Hepatocyte (in vitro differentiated cells): ENCODE results near the gene GASK1A. TPM values are rescaled to one million over a fixed set of nuclear protein-coding genes. Genes with fewer than 3 reads are reported as not detected.
A peak's percentile ranks its signal among the peaks of the same experiment; 100 is the strongest.

Source experiments
- DNase-seq: peaks from one replicate; pipeline ENCODE4 v3.0.0-alpha.2; 2016; ENCODE audit warnings: low spot score
- H2AFZ ChIP-seq: fragments of 200-600 bp; sonication (generic); 2 replicates; pipeline ENCODE4 v1.6.0; 2016; ENCODE audit warnings: antibody characterized with exemption, mild to moderate bottlenecking
- H3K27ac ChIP-seq: fragments of 200-600 bp; sonication (generic); 2 replicates; pipeline ENCODE4 v1.5.1; 2016; ENCODE audit warnings: mild to moderate bottlenecking
- H3K27me3 ChIP-seq: fragments of 200-600 bp; sonication (generic); 2 replicates; pipeline ENCODE4 v1.6.1; 2016
- H3K36me3 ChIP-seq: fragments of 200-600 bp; sonication (generic); replicated peaks from 2 replicates; pipeline ENCODE4 v1.5.1; 2016; ENCODE audit warnings: low read depth; ENCODE audit not compliant: insufficient read depth
- H3K4me1 ChIP-seq: fragments of 200-600 bp; sonication (generic); 2 replicates; pipeline ENCODE4 v1.5.1; 2016; ENCODE audit warnings: mild to moderate bottlenecking, moderate library complexity; ENCODE audit not compliant: insufficient read depth
- H3K4me2 ChIP-seq: fragments of 200-600 bp; sonication (generic); 2 replicates; pipeline ENCODE4 v1.6.0; 2016
- H3K4me3 ChIP-seq: fragments of 200-600 bp; sonication (generic); 2 replicates; pipeline ENCODE4 v1.5.1; 2016; ENCODE audit warnings: mild to moderate bottlenecking
- H3K79me2 ChIP-seq: fragments of 200-600 bp; sonication (generic); 2 replicates; pipeline ENCODE4 v1.6.0; 2017; ENCODE audit warnings: mild to moderate bottlenecking
- H3K9me2 ChIP-seq: fragments of 200-600 bp; sonication (generic); replicated peaks from 2 replicates; pipeline ENCODE4 v1.6.0; 2017; ENCODE audit warnings: mild to moderate bottlenecking; ENCODE audit not compliant: insufficient read depth
- H3K9me3 ChIP-seq: fragments of 200-600 bp; sonication (generic); 2 replicates; pipeline ENCODE4 v1.5.1; 2016; ENCODE audit warnings: low read depth, mild to moderate bottlenecking
- H4K20me1 ChIP-seq: fragments of 200-600 bp; sonication (generic); 2 replicates; pipeline ENCODE4 v1.6.0; 2016; ENCODE audit warnings: mild to moderate bottlenecking; ENCODE audit not compliant: insufficient read depth, poor library complexity, severe bottlenecking
- CTCF ChIP-seq: fragments of 200-600 bp; sonication (generic); IDR thresholded peaks from 2 replicates; pipeline ENCODE4 v1.5.1; 2016; ENCODE audit warnings: antibody characterized with exemption, mild to moderate bottlenecking; ENCODE audit not compliant: poor library complexity
- EZH2 ChIP-seq: fragments of 200-600 bp; sonication (generic); IDR thresholded peaks from 2 replicates; pipeline ENCODE4 v1.6.1; 2016; ENCODE audit warnings: antibody characterized with exemption, mild to moderate bottlenecking, borderline replicate concordance
- EZH2phosphoT487 ChIP-seq: fragments of 200-600 bp; sonication (generic); IDR thresholded peaks from one replicate; pipeline ENCODE4 v1.6.1; 2018; ENCODE audit warnings: antibody characterized with exemption, mild to moderate bottlenecking, low read depth, moderate library complexity; ENCODE audit not compliant: unreplicated experiment, severe bottlenecking
- WGBS: methylation state at CpG from one replicate; pipeline ENCODE4 v1.1.6; 2016; ENCODE audit warnings: low lambda C conversion rate; ENCODE audit errors: missing lambda C conversion rate; 5-methylcytosine and 5-hydroxymethylcytosine counted together
- polyA plus RNA-seq: library from polyadenylated mRNA; unstranded; fragments of >200 nt; fragmentation: Nextera tagmentation; extraction: Ambion mirVana; gene quantifications from 2 replicates; pipeline ENCODE4 v1.2.1, GENCODE V29; 2016
- total RNA-seq: library from RNA; depleted of rRNA; stranded (reverse); fragments of >200 nt; gene quantifications from 2 replicates; pipeline ENCODE4 v1.2.3, GENCODE V29; 2014

GASK1A gene
- total and polyA plus RNA-seq, 2 experiments from 2014 or later: 1.1 to 2.1 TPM

- no peak overlapping the region for H3K4me3 ChIP-seq
- no peaks in the 10 kb centered on the region for H3K9me2 ChIP-seq
- no peaks in the 10 kb centered on the region for H4K20me1 ChIP-seq
- no peaks in the 10 kb centered on the region for H3K27me3 ChIP-seq
- no peak overlapping the region for H2AFZ ChIP-seq
- H3K9me3 ChIP-seq: no peaks in the 10 kb centered on the region
- WGBS: 92% methylated on average over 4 of the region's 4 CpGs
- H3K4me2 ChIP-seq: no peak overlapping the region
- DNase-seq: no peak
- H3K79me2 ChIP-seq: no peaks in the 10 kb centered on the region
- TF ChIP-seq CTCF (no peak), EZH2phosphoT487 (no peak), EZH2 (no peak)
- no peaks in the 10 kb centered on the region for H3K36me3 ChIP-seq
- peak overlapping the region; percentile 64 for H3K27ac ChIP-seq
- peaks cover 6% of the 10 kb centered on the region for H3K4me1 ChIP-seq
Measured at GRCh38 chr3:43000387-43000786, 21.3 kb downstream of the GASK1A start.

- Histone ChIP-seq H3K79me2 (no peaks in the 10 kb centered on the region), H3K9me2 (no peaks in the 10 kb centered on the region), H3K27me3 (no peaks in the 10 kb centered on the region), H3K36me3 (no peaks in the 10 kb centered on the region), H3K27ac (peak overlapping the region; percentile 64), H4K20me1 (no peaks in the 10 kb centered on the region), H2AFZ (no peak overlapping the region), H3K4me3 (no peak overlapping the region), H3K4me2 (no peak overlapping the region), H3K9me3 (no peaks in the 10 kb centered on the region), H3K4me1 (peaks cover 6% of the 10 kb centered on the region)
- TF ChIP-seq EZH2 (no peak), EZH2phosphoT487 (no peak), CTCF (no peak)
- peak; percentile 76 for DNase-seq
- WGBS: 87% methylated on average over 8 of the region's 8 CpGs
Measured at GRCh38 chr3:43001094-43001553, 22.0 kb downstream of the GASK1A start.

GRCh38 chr3:43001556-43002121, 22.5 kb downstream of the GASK1A start:
- Histone ChIP-seq H3K4me3 (no peak overlapping the region), H3K9me3 (no peaks in the 10 kb centered on the region), H3K4me2 (peak overlapping the region; percentile 54), H2AFZ (no peak overlapping the region), H3K27ac (peak overlapping the region; percentile 47), H3K36me3 (no peaks in the 10 kb centered on the region), H3K4me1 (peaks cover 6% of the 10 kb centered on the region), H3K27me3 (no peaks in the 10 kb centered on the region), H3K9me2 (no peaks in the 10 kb centered on the region), H3K79me2 (no peaks in the 10 kb centered on the region), H4K20me1 (no peaks in the 10 kb centered on the region)
- TF ChIP-seq EZH2 (no peak), EZH2phosphoT487 (no peak), CTCF (no peak)
- WGBS: 85% methylated on average over 5 of the region's 5 CpGs
- DNase-seq: no peak

- H3K4me2 ChIP-seq: no peak overlapping the region
- H3K9me3 ChIP-seq: no peaks in the 10 kb centered on the region
- TF ChIP-seq EZH2: no peak
- no peak for TF ChIP-seq CTCF
- TF ChIP-seq EZH2phosphoT487: no peak
- WGBS: 94% methylated on average over 4 of the region's 4 CpGs
- H4K20me1 ChIP-seq: no peaks in the 10 kb centered on the region
- H2AFZ ChIP-seq: no peak overlapping the region
- no peaks in the 10 kb centered on the region for H3K79me2 ChIP-seq
- no peak overlapping the region for H3K27ac ChIP-seq
- no peaks in the 10 kb centered on the region for H3K27me3 ChIP-seq
- H3K9me2 ChIP-seq: no peaks in the 10 kb centered on the region
- H3K36me3 ChIP-seq: no peaks in the 10 kb centered on the region
- DNase-seq: no peak
- no peak overlapping the region for H3K4me3 ChIP-seq
- H3K4me1 ChIP-seq: peaks cover 6% of the 10 kb centered on the region
Measured at GRCh38 chr3:43004282-43004681, 25.2 kb downstream of the GASK1A start.
